CD4-positive, CD25-positive, alpha-beta regulatory T cell (primary cell): ENCODE measurements around the gene RAD51B. TPM values are rescaled to one million over a fixed set of nuclear protein-coding genes. Genes with fewer than 3 reads are reported as not detected.
A peak's percentile ranks its signal among the peaks of the same experiment; 100 is the strongest.
"Not testable (repeated sequence)": the region's sequence is repeated elsewhere in the genome, so short reads cannot be mapped to it uniquely, and the experiment has no call there.

Source experiments
- ATAC-seq, 2 donors: fragments of 150-1000 bp; cut with Tn5 transposase; one replicate each; pipeline ENCODE4 v1.10.0; 2021; ENCODE audit warnings: low read depth in 2 of 2, moderate number of reproducible peaks in 2 of 2, moderate library complexity in 1 of 2
- DNase-seq, 3 donors: peaks; one replicate each; pipeline versions ENCODE4 v3.0.0 to v3.0.0-alpha.2; 2012 to 2022; ENCODE audit warnings: mixed read lengths in 1 of 3
- H3K27ac ChIP-seq: one replicate; pipeline ENCODE4 v1.7.0; 2013; ENCODE audit warnings: mild to moderate bottlenecking, low read length; ENCODE audit not compliant: insufficient read depth, poor library complexity, severe bottlenecking
- H3K27me3 ChIP-seq: one replicate; pipeline ENCODE4 v1.7.0; 2013; ENCODE audit warnings: low read length; ENCODE audit not compliant: control insufficient read depth, insufficient read depth
- H3K36me3 ChIP-seq: one replicate; pipeline ENCODE4 v1.7.0; 2013; ENCODE audit warnings: mild to moderate bottlenecking, low read length, moderate library complexity; ENCODE audit not compliant: control insufficient read depth, insufficient read depth
- H3K4me1 ChIP-seq: 2 replicates; pipeline ENCODE4 v1.7.0; 2013; ENCODE audit warnings: mild to moderate bottlenecking, low read length; ENCODE audit not compliant: insufficient read depth, control insufficient read depth, poor library complexity, severe bottlenecking
- H3K4me3 ChIP-seq: one replicate; pipeline ENCODE4 v1.7.0; 2013; ENCODE audit warnings: low read depth, mild to moderate bottlenecking, low read length, moderate library complexity
- H3K9me3 ChIP-seq, 2 experiments: 1 replicate in 1 of 2; 2 replicates in 1 of 2; pipeline ENCODE4 v1.7.0; 2013; ENCODE audit warnings: low read length in 2 of 2, mild to moderate bottlenecking in 1 of 2, moderate library complexity in 1 of 2; ENCODE audit not compliant: control insufficient read depth in 2 of 2
- H3K27ac Mint-ChIP-seq, 3 donors: one replicate each; pipeline ENCODE4 v1.8.0; 2020 to 2022; ENCODE audit warnings: mild to moderate bottlenecking in 3 of 3, mixed read lengths in 3 of 3, moderate library complexity in 2 of 3
- H3K27me3 Mint-ChIP-seq: one replicate; pipeline ENCODE4 v1.8.0; 2022; ENCODE audit warnings: mild to moderate bottlenecking, mixed read lengths
- H3K36me3 Mint-ChIP-seq: one replicate; pipeline ENCODE4 v1.8.0; 2020; ENCODE audit warnings: mixed read lengths
- H3K4me1 Mint-ChIP-seq, 4 donors: one replicate each; pipeline ENCODE4 v1.8.0; 2020 to 2022; ENCODE audit warnings: mixed read lengths in 4 of 4, mild to moderate bottlenecking in 1 of 4
- H3K4me3 Mint-ChIP-seq, 4 donors: one replicate each; pipeline ENCODE4 v1.8.0; 2020 to 2022; ENCODE audit warnings: mild to moderate bottlenecking in 4 of 4, mixed read lengths in 4 of 4, moderate library complexity in 3 of 4
- H3K9me3 Mint-ChIP-seq, 7 donors: one replicate each; pipeline ENCODE4 v1.8.0; 2020 to 2022; ENCODE audit warnings: mixed read lengths in 7 of 7, mild to moderate bottlenecking in 3 of 7, moderate library complexity in 2 of 7
- polyA plus RNA-seq, 4 donors: library from polyadenylated mRNA; unstranded; fragments of 300-500 nt; fragmentation: Illumina TruSeq; gene quantifications; one replicate each; pipeline ENCODE4 v1.2.3, GENCODE V29; 2021
- total RNA-seq: library from RNA; stranded (reverse); gene quantifications from one replicate; pipeline ENCODE4 v1.2.3, GENCODE V29; 2022

The RAD51B gene
- total and polyA plus RNA-seq, 5 donors from 2014 or later, result 19.1 to 40.2 (median 28.1) TPM

DNA sequence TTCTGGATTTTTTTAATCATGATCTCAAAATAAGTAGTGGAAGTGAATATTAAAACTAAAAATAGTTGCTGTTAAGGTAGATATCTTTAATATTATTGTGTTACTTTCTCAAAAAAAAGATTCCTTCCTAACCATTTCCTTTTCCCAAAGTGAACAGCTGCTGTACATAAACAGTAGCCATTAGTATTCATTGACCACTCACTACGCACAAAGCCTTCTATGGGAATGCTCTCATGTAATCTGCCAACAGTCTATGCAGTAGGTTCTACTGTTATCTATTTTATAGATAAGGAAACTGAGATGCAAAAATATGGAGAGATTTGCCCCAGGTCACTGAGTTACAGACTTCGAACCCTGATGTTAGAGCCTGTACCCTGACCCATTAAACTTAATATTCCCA is 941.2 kb downstream of the RAD51B start:
- no peak for DNase-seq
- Histone ChIP-seq H3K27ac (no peak overlapping the region), H3K36me3 (no peaks in the 10 kb centered on the region), H3K9me3 (no peaks in the 10 kb centered on the region), H3K27me3 (no peaks in the 10 kb centered on the region), H3K4me3 (no peak overlapping the region), H3K4me1 (peaks cover 19% of the 10 kb centered on the region)
- Mint-ChIP-seq H3K27me3 (peaks cover 5% of the 10 kb centered on the region), H3K4me3 (no peak overlapping the region), H3K27ac (peak overlapping the region in 1 of 3 donors; percentile 81), H3K36me3 (no peaks in the 10 kb centered on the region), H3K9me3 (no peaks in the 10 kb centered on the region), H3K4me1 (peaks cover 8 to 40% (median 28%) of the 10 kb centered on the region in 4 donors)
- ATAC-seq, result no peak

DNA sequence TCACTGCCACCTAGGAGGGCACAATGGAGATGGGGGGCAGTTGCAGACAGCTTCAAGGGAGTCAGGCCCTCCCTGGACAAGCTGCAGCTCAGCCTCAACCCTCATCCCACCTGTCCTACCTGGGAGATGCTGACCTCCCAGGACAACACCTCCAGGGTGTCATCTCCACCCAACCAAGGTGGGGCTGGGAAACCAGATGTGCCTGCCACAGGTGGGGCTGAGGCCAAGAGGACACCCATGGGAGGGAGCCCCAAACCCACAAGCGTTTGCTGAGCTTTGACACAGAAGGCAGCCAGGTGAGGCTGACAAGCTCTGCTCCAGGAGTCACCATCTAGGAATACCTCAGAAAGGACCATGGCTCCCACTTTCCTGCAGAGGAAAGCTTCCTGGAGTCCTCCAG is 941.8 kb downstream of the RAD51B start:
- Histone ChIP-seq H3K36me3 (no peaks in the 10 kb centered on the region), H3K9me3 (no peaks in the 10 kb centered on the region), H3K4me1 (peaks cover 20% of the 10 kb centered on the region), H3K4me3 (no peak overlapping the region), H3K27me3 (no peaks in the 10 kb centered on the region), H3K27ac (no peak overlapping the region)
- DNase-seq (no peak), ATAC-seq (no peak)
- Mint-ChIP-seq H3K36me3 (no peaks in the 10 kb centered on the region), H3K27me3 (peaks cover 5% of the 10 kb centered on the region), H3K4me3 (no peak overlapping the region), H3K9me3 (no peaks in the 10 kb centered on the region), H3K27ac (peak overlapping the region in 1 of 3 donors; percentile 27), H3K4me1 (peaks cover 8 to 42% (median 31%) of the 10 kb centered on the region in 4 donors)

DNA sequence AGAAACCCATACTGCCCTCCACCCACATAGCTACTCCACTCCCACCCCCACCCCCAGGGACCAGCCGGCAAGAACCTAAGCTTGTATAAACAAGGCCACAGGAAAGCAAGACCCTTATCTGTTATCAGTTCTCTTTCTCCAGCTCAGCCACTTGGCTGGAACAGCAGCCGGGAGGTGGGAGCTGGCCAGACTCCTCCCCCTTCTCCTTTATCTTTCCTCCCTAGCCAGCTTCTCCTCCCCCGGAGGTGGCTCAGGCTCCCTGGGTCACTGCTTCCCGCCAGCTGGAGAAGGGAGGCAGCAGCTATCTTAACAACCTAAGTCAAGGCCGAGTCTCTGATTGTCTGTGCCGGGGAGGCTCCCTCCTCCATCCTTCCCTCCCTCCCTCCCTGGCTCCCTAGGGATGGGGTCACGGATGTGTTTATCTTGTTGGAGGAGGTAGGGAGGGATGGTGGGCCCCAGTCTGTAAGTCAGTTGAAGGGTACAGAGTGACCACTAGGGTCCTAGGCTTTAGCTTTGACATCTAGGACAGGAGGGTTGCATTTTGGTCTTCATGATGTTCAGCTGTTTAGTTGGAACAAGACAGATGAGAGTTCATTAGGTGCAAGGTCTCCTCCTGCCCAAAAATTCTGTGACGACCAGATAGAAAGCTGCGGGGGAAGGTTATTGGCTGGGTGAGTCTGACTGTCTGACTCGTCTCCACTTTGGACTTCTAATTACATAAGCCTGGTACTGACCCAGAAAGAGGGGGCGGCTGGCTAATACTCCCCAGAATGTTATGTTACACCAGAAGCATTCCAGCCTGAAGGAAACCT is 943.6 kb downstream of the RAD51B start:
- H3K9me3 Mint-ChIP-seq, result no peaks in the 10 kb centered on the region
- peaks cover 5% of the 10 kb centered on the region for H3K27me3 Mint-ChIP-seq
- Histone ChIP-seq H3K27me3 (no peaks in the 10 kb centered on the region), H3K9me3 (no peaks in the 10 kb centered on the region), H3K36me3 (no peaks in the 10 kb centered on the region), H3K4me1 (peaks cover 12% of the 10 kb centered on the region), H3K27ac (no peak overlapping the region), H3K4me3 (no peak overlapping the region)
- DNase-seq (no peak), ATAC-seq (no peak)
- H3K27ac Mint-ChIP-seq, result peak overlapping the region in 2 of 3 donors; percentile 20 to 35
- H3K36me3 Mint-ChIP-seq, result no peaks in the 10 kb centered on the region
- no peak overlapping the region for H3K4me3 Mint-ChIP-seq
- peaks cover 8 to 41% (median 26%) of the 10 kb centered on the region in 4 donors for H3K4me1 Mint-ChIP-seq

DNA sequence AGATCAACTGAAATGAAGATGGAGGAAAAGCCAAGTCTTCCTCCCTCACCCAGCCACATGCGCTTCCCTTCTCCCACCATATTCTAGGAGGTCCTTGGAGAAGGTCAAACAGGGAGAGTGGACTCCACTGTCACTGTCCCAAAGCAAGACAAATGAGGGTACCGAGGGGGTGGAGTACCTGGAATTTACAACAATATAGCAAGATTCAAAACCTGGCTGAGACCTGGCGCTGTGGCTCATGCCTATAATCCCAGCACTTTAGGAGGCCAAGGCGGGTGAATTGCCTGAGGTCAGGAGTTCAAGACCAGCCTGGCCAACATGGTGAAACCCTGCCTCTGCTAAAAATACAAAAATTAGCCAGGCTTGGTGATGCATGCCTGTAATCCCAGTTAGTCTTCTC is 944.3 kb downstream of the RAD51B start:
- H3K27ac ChIP-seq, H3K9me3 ChIP-seq, H3K4me3 Mint-ChIP-seq, H3K4me3 ChIP-seq, H3K27me3 ChIP-seq, H3K9me3 Mint-ChIP-seq, H3K36me3 ChIP-seq, DNase-seq, ATAC-seq, H3K27me3 Mint-ChIP-seq, H3K36me3 Mint-ChIP-seq: not testable (repeated sequence)
- Mint-ChIP-seq H3K4me1 (peaks cover 8 to 41% (median 25%) of the 10 kb centered on the region in 4 donors), H3K27ac (peak overlapping the region in 2 of 3 donors; percentile 20 to 35)
- H3K4me1 ChIP-seq, result peaks cover 12% of the 10 kb centered on the region

DNA sequence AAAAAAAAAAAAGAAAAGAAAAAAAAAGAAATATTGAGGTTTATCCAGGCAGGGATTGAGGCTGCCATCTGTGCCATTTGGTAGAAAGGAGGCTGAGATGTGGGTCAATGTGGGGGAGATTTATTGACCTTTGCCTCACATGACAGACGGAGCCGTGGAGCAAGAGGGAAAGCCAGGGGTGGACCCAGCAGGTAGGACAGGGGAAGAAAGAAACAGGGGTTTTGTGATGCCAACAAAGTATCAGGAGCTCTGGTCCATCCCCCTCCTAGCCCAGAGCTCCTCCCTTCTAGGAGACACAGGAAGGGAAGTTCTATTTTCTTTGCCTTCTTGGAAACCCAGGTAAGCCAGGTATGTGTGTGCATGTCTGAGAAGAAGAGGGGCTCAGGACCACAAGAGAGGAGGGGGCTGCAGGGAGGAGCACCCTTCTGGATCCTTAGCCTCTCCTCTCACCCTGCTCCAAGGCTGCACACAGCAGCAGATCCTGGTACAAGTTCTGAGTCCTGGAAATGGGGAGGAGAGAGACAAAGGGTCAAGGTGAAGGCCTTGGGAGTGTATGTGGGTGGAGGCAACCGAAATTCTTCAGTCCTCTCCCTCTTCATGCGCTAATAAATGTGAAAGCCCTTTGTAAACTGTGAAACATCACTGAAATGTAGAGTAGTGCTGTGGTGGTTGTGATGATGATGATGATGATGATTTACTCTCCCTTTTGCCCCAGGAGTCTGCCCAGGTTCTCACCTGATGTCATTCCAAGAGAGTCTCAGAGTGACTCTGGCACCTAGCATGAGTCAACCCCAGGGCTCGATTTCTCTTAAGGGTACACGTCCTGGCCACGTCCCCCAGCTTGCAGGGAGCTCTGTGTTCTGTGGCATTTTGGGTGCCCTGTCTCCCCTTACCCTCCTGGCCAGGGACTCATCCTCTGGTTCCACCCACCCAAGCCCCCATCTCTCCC is 947.0 kb downstream of the RAD51B start:
- Mint-ChIP-seq H3K9me3 (no peaks in the 10 kb centered on the region), H3K36me3 (no peaks in the 10 kb centered on the region), H3K27ac (peak overlapping the region; percentile 26 to 78 (median 65)), H3K27me3 (no peaks in the 10 kb centered on the region), H3K4me3 (peak overlapping the region in 1 of 4 donors; percentile 61), H3K4me1 (peaks cover 10 to 60% (median 35%) of the 10 kb centered on the region in 4 donors)
- Histone ChIP-seq H3K27me3 (no peaks in the 10 kb centered on the region), H3K36me3 (no peaks in the 10 kb centered on the region), H3K27ac (no peak overlapping the region), H3K4me1 (peaks cover 26% of the 10 kb centered on the region), H3K9me3 (no peaks in the 10 kb centered on the region), H3K4me3 (no peak overlapping the region)
- no peak for DNase-seq
- ATAC-seq, result no peak

DNA sequence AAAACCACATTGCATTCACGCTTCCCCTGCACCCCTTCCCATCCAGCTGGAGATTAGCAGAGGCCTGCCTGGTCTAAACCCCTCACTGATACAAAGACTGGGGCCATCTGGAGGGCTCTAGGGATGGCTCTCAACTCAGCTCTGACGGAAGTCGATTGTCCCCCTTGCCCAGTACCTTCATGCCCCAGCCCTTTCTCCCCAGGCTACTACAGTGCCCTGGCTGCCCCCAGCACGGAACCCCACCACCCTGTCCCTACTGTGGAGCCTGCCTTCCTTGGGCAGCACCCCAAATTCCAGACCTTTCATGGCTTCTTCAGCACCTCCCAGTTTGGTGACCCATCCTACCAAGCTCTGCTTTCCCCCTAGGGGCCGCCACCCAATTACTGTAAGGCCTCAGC is 947.7 kb downstream of the RAD51B start:
- Histone ChIP-seq H3K27me3 (no peaks in the 10 kb centered on the region), H3K4me3 (no peak overlapping the region), H3K4me1 (peaks cover 32% of the 10 kb centered on the region), H3K36me3 (no peaks in the 10 kb centered on the region), H3K27ac (no peak overlapping the region), H3K9me3 (no peaks in the 10 kb centered on the region)
- H3K9me3 Mint-ChIP-seq, result no peaks in the 10 kb centered on the region
- no peaks in the 10 kb centered on the region for H3K27me3 Mint-ChIP-seq
- H3K4me1 Mint-ChIP-seq, result peaks cover 15 to 66% (median 37%) of the 10 kb centered on the region in 4 donors
- peak overlapping the region in 1 of 4 donors; percentile 57 for H3K4me3 Mint-ChIP-seq
- no peaks in the 10 kb centered on the region for H3K36me3 Mint-ChIP-seq
- H3K27ac Mint-ChIP-seq, result peak overlapping the region; percentile 52 to 78 (median 65)
- no peak for DNase-seq
- no peak for ATAC-seq

DNA sequence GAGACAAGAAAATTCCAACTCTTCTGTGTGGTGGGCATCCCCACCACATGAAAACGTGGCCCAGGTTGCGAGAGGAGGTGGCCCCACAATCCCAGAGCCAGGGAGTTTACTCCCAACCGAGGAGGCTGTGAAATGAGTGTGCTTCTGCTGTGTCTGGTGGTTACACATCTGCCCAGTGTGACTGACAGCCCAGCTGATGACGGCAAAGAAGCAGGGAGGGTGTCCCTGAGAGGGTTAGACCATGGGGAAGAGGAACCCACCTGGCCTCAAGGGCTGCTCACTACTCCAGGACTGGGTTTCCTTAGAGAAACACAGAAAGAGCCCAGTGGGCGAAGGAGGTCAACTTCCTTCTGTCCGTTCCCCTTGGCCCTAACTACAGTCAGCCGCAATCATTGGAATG is 948.7 kb downstream of the RAD51B start:
- H3K4me3 Mint-ChIP-seq, result no peak overlapping the region
- H3K4me3 ChIP-seq, result no peak overlapping the region
- H3K36me3 Mint-ChIP-seq, result no peaks in the 10 kb centered on the region
- no peak for DNase-seq
- H3K27ac ChIP-seq, result no peak overlapping the region
- H3K4me1 Mint-ChIP-seq, result peaks cover 21 to 75% (median 45%) of the 10 kb centered on the region in 4 donors
- no peaks in the 10 kb centered on the region for H3K36me3 ChIP-seq
- no peaks in the 10 kb centered on the region for H3K9me3 Mint-ChIP-seq
- H3K27ac Mint-ChIP-seq, result peak overlapping the region in 2 of 3 donors; percentile 60 to 65
- no peaks in the 10 kb centered on the region for H3K27me3 Mint-ChIP-seq
- no peaks in the 10 kb centered on the region for H3K27me3 ChIP-seq
- no peak for ATAC-seq
- peaks cover 43% of the 10 kb centered on the region for H3K4me1 ChIP-seq
- H3K9me3 ChIP-seq, result no peaks in the 10 kb centered on the region
